Heart right ventricle (tissue), 16 donors: ENCODE results near the gene GHRH. TPM values are rescaled to one million over a fixed set of nuclear protein-coding genes. Genes with fewer than 3 reads are reported as not detected.
A peak's percentile ranks its signal among the peaks of the same experiment; 100 is the strongest.

ENCODE experiments used
- ATAC-seq, 8 donors: fragments of 200-7000 bp; cut with Tn5 transposase; one replicate each; pipeline ENCODE4 v1.9.1; 2020; ENCODE audit warnings: mild to moderate bottlenecking in 8 of 8, moderate library complexity in 8 of 8, moderate number of reproducible peaks in 1 of 8
- DNase-seq, 2 donors: peaks; one replicate each; pipeline ENCODE4 v3.0.0-alpha.2; 2020
- H3K27ac ChIP-seq, 10 donors: fragments of 200-600 bp; sonication (generic) in 2 of 10; one replicate each; pipeline versions ENCODE4 v1.5.0 to v1.8.0; 2020 to 2022; ENCODE audit warnings: mild to moderate bottlenecking in 3 of 10
- H3K27me3 ChIP-seq, 7 donors: fragments of 200-600 bp; one replicate each; pipeline ENCODE4 v1.8.0; 2021 to 2022; ENCODE audit warnings: mild to moderate bottlenecking in 2 of 7
- H3K36me3 ChIP-seq, 9 donors: fragments of 200-600 bp; sonication (generic) in 1 of 9; one replicate each; pipeline versions ENCODE4 v1.5.0 to v1.8.0; 2020 to 2022; ENCODE audit warnings: mild to moderate bottlenecking in 2 of 9
- H3K4me1 ChIP-seq, 9 donors: fragments of 200-600 bp; sonication (generic) in 1 of 9; one replicate each; pipeline versions ENCODE4 v1.5.0 to v1.8.0; 2020 to 2022; ENCODE audit warnings: mild to moderate bottlenecking in 4 of 9
- H3K4me3 ChIP-seq, 10 donors: fragments of 200-600 bp; sonication (generic) in 2 of 10; one replicate each; pipeline versions ENCODE4 v1.5.0 to v1.8.0; 2020 to 2022; ENCODE audit warnings: mild to moderate bottlenecking in 7 of 10, moderate library complexity in 2 of 10
- H3K9me3 ChIP-seq, 11 donors: fragments of 200-600 bp in 10 of 11; sonication (generic) in 2 of 11; one replicate each; pipeline versions ENCODE4 v1.5.0 to v1.8.0; 2013 to 2022; ENCODE audit warnings: mild to moderate bottlenecking in 2 of 11, control low read depth in 1 of 11, moderate library complexity in 1 of 11
- CTCF ChIP-seq, 9 donors: fragments of 200-600 bp; sonication (generic) in 2 of 9; IDR thresholded peaks; one replicate each; pipeline versions ENCODE4 v1.5.0 to v1.8.0; 2021 to 2022; ENCODE audit warnings: antibody characterized with exemption in 9 of 9, mild to moderate bottlenecking in 5 of 9, moderate library complexity in 1 of 9
- WGBS, 2 donors: extraction: QIAGEN DNeasy Blood & Tissue Kit; methylation state at CpG; one replicate each; pipeline ENCODE4 v1.1.7; 2013; ENCODE audit warnings: inconsistent platforms in 1 of 2; 5-methylcytosine and 5-hydroxymethylcytosine counted together
- intact Hi-C, 10 donors: fragments of 100-400 bp; cut with DNase I; formaldehyde crosslinking; loops; one replicate each; pipeline versions ENCODE4 v1.11.1 to v1.14.2; 2022
- polyA plus RNA-seq, 2 donors: library from polyadenylated mRNA; stranded (reverse); fragments of 200-250 nt; gene quantifications; one replicate each; pipeline ENCODE4 v1.2.3, GENCODE V29; 2013
- total RNA-seq, 10 donors: library from RNA; stranded (reverse); fragmentation: NEBNext Ultra II Directional in 3 of 10; extraction: Animal tissue kit (Norgen Biotek cat#: 25700) in 3 of 10; gene quantifications; one replicate each; pipeline versions ENCODE4 v1.2.1 to v1.2.4, GENCODE V29; 2021 to 2023
- donor health status: Arrhythmogenic right ventricular cardiomyopathy.
- donor health status: ischemic (EF 13 %, LVEDD 7.1; RV severe dilation, severe dysfunction).
- donor health status: healthy with polysubstance abuse.
- donor health status: DM: no; HTN: yes; CAD: no.
- donor health status: DM: no; HTN: no; CAD: no.
- donor health status: ischemic (EF 25% LVEDD 6.9; RV normal size, moderate dysfunction).
- donor health status: ischemic (EF 25% LVEDD 5.7; RV mildly dilated, moderate dysfunction).
- donor health status: healthy.
- donor health status: DM: yes; HTN: yes; CAD: no.
- donor health status: Ischemic cardiomyopathy.
- donor health status: ischemic (EF 35%, LVEDD 5.7; RV mildly dilated, moderate dysfunction).
- donor health status: nonischemic (EF 11% LVEDD 7.7; RV severe dilation, severe dysfunction).
- donor health status: DM: yes; HTN: yes; CAD: no.
- donor health status: PGD.
- donor health status: ischemic (EF 29% LVEDD 5.4; RV normal size, mild dysfunction).
- donor health status: nonischemic (EF 23%, LVEDD 6.1; RV moderate dilation, normal function).

GHRH gene
- total and polyA plus RNA-seq, 12 donors: 0.85 to 2.5 (median 1.8) TPM; not detected in 9

DNA sequence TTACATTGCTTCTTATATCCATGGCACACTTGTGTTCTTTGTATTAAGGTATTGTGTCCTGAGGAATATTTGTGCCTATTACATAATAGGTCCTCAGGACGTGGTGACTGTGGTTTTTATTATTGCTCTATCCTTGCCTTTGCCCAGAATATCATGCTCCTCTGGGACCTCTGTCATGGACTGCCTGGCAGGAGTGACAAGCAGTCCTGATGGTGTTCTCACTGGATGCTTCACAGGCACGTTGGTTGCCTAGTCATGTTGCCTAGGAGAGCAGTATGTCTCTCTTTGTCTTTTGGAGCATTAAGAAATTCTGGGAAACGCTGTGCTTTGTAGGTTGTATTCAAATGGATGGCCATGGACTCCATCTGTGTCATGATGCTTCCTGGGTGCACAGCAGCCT is 57.6 kb downstream of the GHRH start:
- peak in 2 of 8 donors; percentile 20 to 53 for ATAC-seq

DNA sequence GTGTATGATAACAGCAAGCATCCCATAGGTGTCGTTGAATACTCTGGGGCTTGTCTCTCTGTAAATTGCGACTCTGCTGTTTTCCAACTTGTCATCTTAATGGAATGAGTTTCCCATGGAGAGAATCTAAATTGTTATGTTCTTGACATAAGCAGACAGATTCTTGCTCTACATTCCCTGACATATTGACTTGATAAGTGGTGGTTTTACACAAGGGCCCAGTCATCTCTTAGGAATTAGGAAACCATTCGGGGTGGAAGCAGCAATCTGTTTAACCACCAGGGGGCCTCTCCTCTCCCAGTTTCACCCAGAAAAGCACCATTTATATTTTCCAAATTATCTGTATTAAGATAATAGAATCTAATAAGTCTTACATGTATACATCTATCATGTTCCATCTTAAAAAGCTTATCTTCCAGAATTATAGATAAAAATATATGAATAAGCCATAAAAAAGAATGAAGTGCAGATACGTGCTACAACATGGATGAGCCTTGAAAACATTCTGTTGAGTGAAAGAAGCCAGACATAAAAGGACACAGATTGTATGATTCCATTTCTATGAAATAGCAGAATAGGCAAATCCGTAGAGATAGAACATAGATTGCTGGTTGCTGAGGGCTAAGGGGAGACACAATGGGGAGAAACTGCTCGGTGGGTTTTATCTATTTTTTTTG is 59.2 kb downstream of the GHRH start:
- WGBS, 2 donors: 69 to 73% methylated on average over 6 of the region's 6 CpGs
- Histone ChIP-seq H3K4me1 (peaks cover 0 to 20% (median 6%) of the 10 kb centered on the region in 9 donors), H3K9me3 (no peaks in the 10 kb centered on the region), H3K4me3 (no peak overlapping the region), H3K27me3 (no peaks in the 10 kb centered on the region), H3K36me3 (peaks cover 6 to 99% (median 46%) of the 10 kb centered on the region in 9 donors), H3K27ac (peak overlapping the region in 1 of 10 donors; percentile 9)
- peak; percentile 63 to 82 (median 74) for TF ChIP-seq CTCF (IDR thresholded peaks at IDR 0.05)
- DNase-seq (peak in 1 of 2 donors; percentile 16), ATAC-seq (peak in 4 of 8 donors; percentile 56 to 70 (median 64))
- intact Hi-C loops: loop anchor here in 6 of 10 donors (5.0 to 10.0 kb wide), 5 partner anchors 62 to 335 kb away; partner anchors contain the start of gene GHRH (in 1 of the 6)

More for the DNA sequence above, 57.6 kb downstream of the GHRH start:
- Histone ChIP-seq H3K9me3 (no peaks in the 10 kb centered on the region), H3K4me1 (peaks cover 0 to 13% (median 6%) of the 10 kb centered on the region in 9 donors), H3K36me3 (peaks cover 7 to 100% (median 51%) of the 10 kb centered on the region in 9 donors), H3K4me3 (no peak overlapping the region), H3K27me3 (no peaks in the 10 kb centered on the region), H3K27ac (no peak overlapping the region)
- WGBS, 2 donors: 78 to 81% methylated on average over 3 of the region's 3 CpGs
- TF ChIP-seq CTCF (IDR thresholded peaks at IDR 0.05): no peak
- intact Hi-C loops: loop anchor here in 6 of 10 donors (5.0 to 10.0 kb wide), 5 partner anchors 61 to 333 kb away; partner anchors contain the start of gene GHRH (in 1 of the 6)
- no peak for DNase-seq

- Histone ChIP-seq H3K36me3 (peaks cover 6 to 94% (median 40%) of the 10 kb centered on the region in 9 donors), H3K4me3 (no peak overlapping the region), H3K27me3 (no peaks in the 10 kb centered on the region), H3K4me1 (peaks cover 0 to 20% (median 6%) of the 10 kb centered on the region in 9 donors), H3K27ac (peak overlapping the region in 1 of 10 donors; percentile 9), H3K9me3 (no peaks in the 10 kb centered on the region)
- ATAC-seq (no peak), DNase-seq (no peak)
- TF ChIP-seq CTCF (IDR thresholded peaks at IDR 0.05): no peak
- 83 to 89% methylated on average over 2 of the region's 2 CpGs for WGBS, 2 donors
- intact Hi-C loops: loop anchor here in 6 of 10 donors (5.0 to 10.0 kb wide), 5 partner anchors 63 to 336 kb away; partner anchors contain the start of gene GHRH (in 1 of the 6)
Observed at GRCh38 chr20:37201827-37202162, 59.8 kb downstream of the GHRH start.

Other genes starting within 250 kb of the GHRH start
- 1 to 10 TPM; 2.7 to 6.5 (median 4.2) TPM for gene RBL1, start 165.8 kb downstream of the GHRH start, total RNA-seq
- gene RBL1, start 165.8 kb downstream of the GHRH start, polyA plus RNA-seq: 1 to 10 TPM in 1 of 2 donors, under 1 TPM in 1; 0.97 to 1.3 TPM
- 100 to 1,000 TPM in 4 of 10 donors, 10 to 100 TPM in 6; 75.4 to 163 (median 95.2) TPM for gene RPN2, start 82.5 kb downstream of the GHRH start, total RNA-seq
- gene RPN2, start 82.5 kb downstream of the GHRH start, polyA plus RNA-seq: 100 to 1,000 TPM in 1 of 2 donors, 10 to 100 TPM in 1; 30.9 to 166 TPM
- 1 to 10 TPM; 5.1 to 10.0 (median 6.5) TPM for gene MROH8, start 82.3 kb downstream of the GHRH start, total RNA-seq
- gene MROH8, start 82.3 kb downstream of the GHRH start, polyA plus RNA-seq: 1 to 10 TPM; 1.8 to 5.9 TPM
- gene MANBAL, start 27.8 kb upstream of the GHRH start, total RNA-seq: 10 to 100 TPM; 17.8 to 24.9 (median 20.4) TPM
- gene MANBAL, start 27.8 kb upstream of the GHRH start, polyA plus RNA-seq: 10 to 100 TPM; 18.4 to 52.3 TPM
- gene SRC, start 84.3 kb upstream of the GHRH start, total RNA-seq: 10 to 100 TPM in 1 of 10 donors, 1 to 10 TPM in 9; 1.9 to 10.8 (median 3.6) TPM
- 1 to 10 TPM; 4.7 to 5.2 TPM for gene SRC, start 84.3 kb upstream of the GHRH start, polyA plus RNA-seq